Astrocyte (in vitro differentiated cells and primary cell): ENCODE data around the gene THAP6.

ENCODE experiments used
- EZH2 ChIP-seq: IDR thresholded peaks from 2 replicates; pipeline ENCODE4 v1.6.1; 2012; ENCODE audit warnings: mild to moderate bottlenecking, low read length, inconsistent platforms; ENCODE audit not compliant: insufficient read depth
- TF ChIP-seq, protein P1 (sequence below): IDR thresholded peaks from 2 replicates; pipeline ENCODE4 v1.5.1; 2011; ENCODE audit warnings: low read depth, mild to moderate bottlenecking, inconsistent platforms, low read length, moderate library complexity; ENCODE audit not compliant: insufficient read depth

DNA sequence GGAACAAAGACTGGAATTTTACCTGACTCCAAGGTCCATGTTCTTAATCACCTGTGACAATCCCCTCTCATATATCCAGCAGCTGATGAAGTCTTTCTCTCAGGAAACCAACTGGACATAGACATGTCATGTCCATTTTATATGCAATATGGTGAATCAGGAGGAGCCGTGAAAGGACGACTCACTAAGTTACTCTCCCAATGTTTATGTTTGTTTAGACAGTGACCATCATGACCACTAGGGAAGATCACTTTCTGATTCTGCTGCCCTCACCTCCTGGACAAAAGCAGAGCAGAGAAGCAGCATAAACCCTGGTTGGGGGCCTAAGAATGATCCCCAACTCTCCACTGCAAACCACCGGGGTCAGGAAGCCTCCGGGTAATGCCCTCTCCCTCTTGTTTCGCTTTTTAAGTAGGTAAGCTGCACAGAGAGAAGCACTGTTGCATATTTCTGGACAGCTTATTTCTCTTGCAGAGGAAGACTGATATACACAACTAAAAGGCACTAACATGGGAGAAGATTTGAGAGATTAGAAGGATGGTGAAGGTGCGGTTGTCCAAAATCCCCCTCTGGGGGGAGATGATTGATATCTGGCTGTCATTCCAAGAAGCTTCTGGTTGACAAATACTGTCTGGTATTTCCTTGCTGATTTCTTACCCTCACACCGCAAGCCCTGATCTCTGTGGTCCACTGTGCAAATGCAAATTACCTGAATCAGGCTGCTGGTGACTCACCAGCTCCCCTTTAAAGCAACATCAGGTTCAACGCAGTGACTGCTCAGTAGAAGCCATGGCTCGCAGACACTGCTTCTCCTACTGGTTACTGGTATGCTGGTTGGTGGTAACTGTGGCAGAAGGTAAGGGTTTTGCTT, 41.3 kb downstream of the THAP6 start, which contains the start of gene ODAPH:
- TF ChIP-seq, protein P1, sequence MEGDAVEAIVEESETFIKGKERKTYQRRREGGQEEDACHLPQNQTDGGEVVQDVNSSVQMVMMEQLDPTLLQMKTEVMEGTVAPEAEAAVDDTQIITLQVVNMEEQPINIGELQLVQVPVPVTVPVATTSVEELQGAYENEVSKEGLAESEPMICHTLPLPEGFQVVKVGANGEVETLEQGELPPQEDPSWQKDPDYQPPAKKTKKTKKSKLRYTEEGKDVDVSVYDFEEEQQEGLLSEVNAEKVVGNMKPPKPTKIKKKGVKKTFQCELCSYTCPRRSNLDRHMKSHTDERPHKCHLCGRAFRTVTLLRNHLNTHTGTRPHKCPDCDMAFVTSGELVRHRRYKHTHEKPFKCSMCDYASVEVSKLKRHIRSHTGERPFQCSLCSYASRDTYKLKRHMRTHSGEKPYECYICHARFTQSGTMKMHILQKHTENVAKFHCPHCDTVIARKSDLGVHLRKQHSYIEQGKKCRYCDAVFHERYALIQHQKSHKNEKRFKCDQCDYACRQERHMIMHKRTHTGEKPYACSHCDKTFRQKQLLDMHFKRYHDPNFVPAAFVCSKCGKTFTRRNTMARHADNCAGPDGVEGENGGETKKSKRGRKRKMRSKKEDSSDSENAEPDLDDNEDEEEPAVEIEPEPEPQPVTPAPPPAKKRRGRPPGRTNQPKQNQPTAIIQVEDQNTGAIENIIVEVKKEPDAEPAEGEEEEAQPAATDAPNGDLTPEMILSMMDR, result peak; percentile 10
- no peak for TF ChIP-seq EZH2
